HEK293 (cell line): ENCODE results near the gene NEGR1.

Source experiments
- CTCF ChIA-PET: fragments of 350-600 bp; formaldehyde crosslinking; extraction: SDS; loops from one replicate; lab custom pipeline; 2021; ENCODE audit warnings: antibody characterized with exemption; lab: Yijun Ruan, JAX
- POLR2A ChIA-PET: fragments of 300-600 bp; formaldehyde crosslinking; extraction: SDS; loops from one replicate; lab custom pipeline; 2020; ENCODE audit warnings: antibody characterized with exemption, inconsistent platforms; lab: Yijun Ruan, JAX
- H3K27ac ChIP-seq: fragments of 200-500 bp; sonication (Bioruptor generic); 2 replicates; pipeline ENCODE4 v1.5.1; 2014; ENCODE audit warnings: low read depth, low read length, control low read depth, inconsistent platforms; ENCODE audit errors: extremely low read depth
- H3K36me3 ChIP-seq, 2 experiments: fragments of 200-500 bp in 1 of 2; sonication (Bioruptor generic) in 1 of 2; 1 replicate in 1 of 2; 2 replicates in 1 of 2; pipeline ENCODE4 v1.5.1; 2014 to 2017; ENCODE audit warnings: inconsistent platforms in 2 of 2, low read length in 2 of 2; ENCODE audit not compliant: control insufficient read depth in 2 of 2, insufficient read depth in 1 of 2
- H3K4me1 ChIP-seq: fragments of 200-500 bp; sonication (Bioruptor generic); 2 replicates; pipeline ENCODE4 v1.5.1; 2014; ENCODE audit warnings: mild to moderate bottlenecking, low read length, inconsistent platforms; ENCODE audit not compliant: control insufficient read depth, insufficient read depth
- H3K4me3 ChIP-seq: 2 replicates; pipeline ENCODE4 v1.5.1; 2011; ENCODE audit warnings: low read depth, mild to moderate bottlenecking, control low read depth, low read length, moderate library complexity
- H3K9me3 ChIP-seq: fragments of 200-500 bp; sonication (Bioruptor generic); 2 replicates; pipeline ENCODE4 v1.5.1; 2014; ENCODE audit warnings: low read depth, low read length, inconsistent platforms; ENCODE audit not compliant: control insufficient read depth, insufficient read depth
- HOXC10 ChIP-seq: sonication (generic); formaldehyde crosslinking; IDR thresholded peaks from 2 replicates; pipeline ENCODE4 v1.8.1; 2023; ENCODE audit warnings: mild to moderate bottlenecking, missing genetic modification reagents
- ZBTB1 ChIP-seq: fragments of 450-650 bp; formaldehyde crosslinking; IDR thresholded peaks from 2 replicates; pipeline ENCODE4 v1.5.1; 2016; ENCODE audit warnings: missing biosample characterization, missing genetic modification characterization
- ZBTB7A ChIP-seq: fragments of 450-650 bp; formaldehyde crosslinking; IDR thresholded peaks from 2 replicates; pipeline ENCODE4 v1.5.1; 2016; ENCODE audit warnings: low read depth, missing biosample characterization, missing genetic modification characterization
- ZNF19 ChIP-seq: fragments of 450-650 bp; formaldehyde crosslinking; IDR thresholded peaks from 2 replicates; pipeline ENCODE4; 2016; ENCODE audit warnings: missing biosample characterization, missing genetic modification characterization, low read depth
- ZNF37A ChIP-seq: fragments of 450-650 bp; IDR thresholded peaks from 2 replicates; pipeline ENCODE4 v1.5.1; 2018; ENCODE audit warnings: missing biosample characterization, missing genetic modification characterization
- ZNF404 ChIP-seq: fragments of 450-650 bp; formaldehyde crosslinking; IDR thresholded peaks from 2 replicates; pipeline ENCODE4 v1.5.1; 2017; ENCODE audit warnings: missing biosample characterization, missing genetic modification characterization
- ZNF626 ChIP-seq: fragments of 450-650 bp; sonication (Bioruptor Pico); formaldehyde crosslinking; IDR thresholded peaks from 2 replicates; pipeline ENCODE4 v1.5.1; 2018; ENCODE audit warnings: missing biosample characterization, missing genetic modification characterization, inconsistent platforms
- ZNF701 ChIP-seq: fragments of 450-650 bp; formaldehyde crosslinking; IDR thresholded peaks from 2 replicates; pipeline ENCODE4 v1.5.1; 2016; ENCODE audit warnings: missing biosample characterization, missing genetic modification characterization
- ZSCAN18 ChIP-seq: fragments of 450-650 bp; formaldehyde crosslinking; IDR thresholded peaks from 2 replicates; pipeline ENCODE4 v1.5.1; 2016; ENCODE audit warnings: missing biosample characterization, missing genetic modification characterization
- ZSCAN23 ChIP-seq: fragments of 450-650 bp; formaldehyde crosslinking; IDR thresholded peaks from 2 replicates; pipeline ENCODE4 v1.5.1; 2016; ENCODE audit warnings: missing biosample characterization, missing genetic modification characterization
- TF ChIP-seq, protein P1 (sequence below): fragments of 450-650 bp; formaldehyde crosslinking; IDR thresholded peaks from 2 replicates; pipeline ENCODE4 v1.5.1; 2017; ENCODE audit warnings: missing biosample characterization, missing genetic modification characterization
- TF ChIP-seq, protein P2 (sequence below): fragments of 450-650 bp; formaldehyde crosslinking; IDR thresholded peaks from 2 replicates; pipeline ENCODE4 v1.5.1; 2016; ENCODE audit warnings: missing biosample characterization, missing genetic modification characterization

Gene NEGR1

DNA sequence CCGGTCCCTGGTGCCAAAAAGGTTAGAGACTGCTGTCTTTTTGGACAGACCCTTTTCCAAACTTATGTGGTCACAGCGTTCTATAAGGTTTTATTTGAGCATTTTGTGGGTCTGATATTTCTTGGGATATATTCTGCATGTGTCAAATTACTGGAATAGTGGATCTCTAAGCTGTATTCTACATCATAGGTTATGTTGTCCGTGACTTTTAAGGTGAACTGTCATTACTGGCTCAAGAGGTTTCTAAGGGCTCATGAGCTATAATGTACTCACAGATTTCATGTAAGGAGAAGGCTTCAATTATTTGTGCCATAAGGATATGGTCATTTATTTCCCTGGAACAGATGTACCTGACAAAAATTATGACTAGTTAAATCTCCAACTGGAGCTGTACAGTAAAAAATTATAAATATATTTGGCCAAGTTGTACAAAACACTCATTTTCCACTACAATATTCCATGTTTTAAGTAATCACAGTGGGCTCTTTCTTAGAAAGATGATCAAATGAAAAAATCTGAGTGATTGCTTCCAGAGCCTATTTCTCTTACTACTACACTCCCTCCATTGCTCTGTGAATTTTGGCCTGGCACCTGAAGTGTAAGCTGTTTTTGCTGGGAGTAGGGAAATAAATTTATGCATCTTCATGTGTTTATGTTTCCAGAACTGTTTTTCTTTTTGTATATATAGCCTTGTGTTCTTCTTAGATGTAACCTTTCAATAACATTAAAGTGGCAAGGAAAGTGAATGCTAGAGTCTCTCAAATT, 663.4 kb downstream of the NEGR1 start:
- no peak overlapping the region for H3K4me3 ChIP-seq
- H3K27ac ChIP-seq = no peak overlapping the region
- H3K4me1 ChIP-seq = no peaks in the 10 kb centered on the region
- TF ChIP-seq ZSCAN23 (tag by site-specific recombination) = no peak
- no peak for TF ChIP-seq ZBTB7A (tag by site-specific recombination)
- TF ChIP-seq, protein P1, sequence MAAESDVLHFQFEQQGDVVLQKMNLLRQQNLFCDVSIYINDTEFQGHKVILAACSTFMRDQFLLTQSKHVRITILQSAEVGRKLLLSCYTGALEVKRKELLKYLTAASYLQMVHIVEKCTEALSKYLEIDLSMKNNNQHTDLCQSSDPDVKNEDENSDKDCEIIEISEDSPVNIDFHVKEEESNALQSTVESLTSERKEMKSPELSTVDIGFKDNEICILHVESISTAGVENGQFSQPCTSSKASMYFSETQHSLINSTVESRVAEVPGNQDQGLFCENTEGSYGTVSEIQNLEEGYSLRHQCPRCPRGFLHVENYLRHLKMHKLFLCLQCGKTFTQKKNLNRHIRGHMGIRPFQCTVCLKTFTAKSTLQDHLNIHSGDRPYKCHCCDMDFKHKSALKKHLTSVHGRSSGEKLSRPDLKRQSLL (tag by site-specific recombination) = no peak
- TF ChIP-seq, protein P2, sequence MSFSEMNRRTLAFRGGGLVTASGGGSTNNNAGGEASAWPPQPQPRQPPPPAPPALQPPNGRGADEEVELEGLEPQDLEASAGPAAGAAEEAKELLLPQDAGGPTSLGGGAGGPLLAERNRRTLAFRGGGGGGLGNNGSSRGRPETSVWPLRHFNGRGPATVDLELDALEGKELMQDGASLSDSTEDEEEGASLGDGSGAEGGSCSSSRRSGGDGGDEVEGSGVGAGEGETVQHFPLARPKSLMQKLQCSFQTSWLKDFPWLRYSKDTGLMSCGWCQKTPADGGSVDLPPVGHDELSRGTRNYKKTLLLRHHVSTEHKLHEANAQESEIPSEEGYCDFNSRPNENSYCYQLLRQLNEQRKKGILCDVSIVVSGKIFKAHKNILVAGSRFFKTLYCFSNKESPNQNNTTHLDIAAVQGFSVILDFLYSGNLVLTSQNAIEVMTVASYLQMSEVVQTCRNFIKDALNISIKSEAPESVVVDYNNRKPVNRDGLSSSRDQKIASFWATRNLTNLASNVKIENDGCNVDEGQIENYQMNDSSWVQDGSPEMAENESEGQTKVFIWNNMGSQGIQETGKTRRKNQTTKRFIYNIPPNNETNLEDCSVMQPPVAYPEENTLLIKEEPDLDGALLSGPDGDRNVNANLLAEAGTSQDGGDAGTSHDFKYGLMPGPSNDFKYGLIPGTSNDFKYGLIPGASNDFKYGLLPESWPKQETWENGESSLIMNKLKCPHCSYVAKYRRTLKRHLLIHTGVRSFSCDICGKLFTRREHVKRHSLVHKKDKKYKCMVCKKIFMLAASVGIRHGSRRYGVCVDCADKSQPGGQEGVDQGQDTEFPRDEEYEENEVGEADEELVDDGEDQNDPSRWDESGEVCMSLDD (tag by site-specific recombination) = no peak
- no peak for TF ChIP-seq HOXC10 (CRISPR knock-in tag)
- no peaks in the 10 kb centered on the region for H3K36me3 ChIP-seq
- ChIA-PET POLR2A (no interaction called here), CTCF (interaction anchor here (0.6 to 0.8 kb wide), 2 partner anchors 10 to 407 kb away, joined by 3 to 5 read pairs; no protein-coding TSS in a partner anchor)
- H3K9me3 ChIP-seq = no peaks in the 10 kb centered on the region

DNA sequence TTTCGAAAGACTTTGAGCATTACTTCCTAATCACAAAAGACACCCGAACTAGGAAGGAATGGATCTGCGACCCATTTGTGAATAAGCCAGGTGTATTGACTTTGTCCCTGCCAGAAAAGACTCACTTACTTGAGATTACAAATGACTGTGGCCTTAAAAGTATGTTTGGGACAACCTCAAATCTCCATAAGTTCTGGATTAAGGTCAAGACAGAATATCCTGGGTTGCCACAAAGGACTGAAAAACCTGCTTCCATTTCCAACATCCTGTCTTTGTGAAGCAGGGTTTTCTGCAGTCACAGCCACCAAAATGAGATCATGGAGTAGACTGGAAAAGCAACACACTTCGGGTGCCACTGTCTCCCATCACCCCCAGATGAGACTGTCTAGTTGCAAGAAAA, 664.1 kb downstream of the NEGR1 start:
- H3K9me3 ChIP-seq = no peaks in the 10 kb centered on the region
- TF ChIP-seq ZNF37A (tag by site-specific recombination) (no peak), ZNF404 (tag by site-specific recombination) (no peak), ZNF626 (tag by site-specific recombination) (no peak)
- TF ChIP-seq, all 188 proteins: peak for 0
- no peak overlapping the region for H3K27ac ChIP-seq
- H3K36me3 ChIP-seq = no peaks in the 10 kb centered on the region
- H3K4me3 ChIP-seq = no peak overlapping the region
- H3K4me1 ChIP-seq = no peaks in the 10 kb centered on the region
- ChIA-PET POLR2A (no interaction called here), CTCF (interaction anchor here (0.7 kb wide), 1 partner anchor 620 kb away, joined by 3 read pairs; no protein-coding TSS in a partner anchor)

- no peak overlapping the region for H3K4me3 ChIP-seq
- H3K9me3 ChIP-seq = no peaks in the 10 kb centered on the region
- ChIA-PET POLR2A (no interaction called here), CTCF (interaction anchor here (1.5 kb wide), 1 partner anchor 18 kb away, joined by 5 read pairs; no protein-coding TSS in a partner anchor)
- TF ChIP-seq ZBTB1 (tag by site-specific recombination) = no peak
- TF ChIP-seq ZSCAN18 (tag by site-specific recombination) = no peak
- no peak for TF ChIP-seq ZNF701 (tag by site-specific recombination)
- TF ChIP-seq ZNF19 (tag by site-specific recombination) = no peak
- H3K36me3 ChIP-seq = no peaks in the 10 kb centered on the region
- H3K27ac ChIP-seq = no peak overlapping the region
- H3K4me1 ChIP-seq = no peaks in the 10 kb centered on the region
These were observed 671.9 kb downstream of the NEGR1 start for GRCh38 chr1:71610476-71610875.
